CD1c-positive myeloid dendritic cell (primary cell): Measurements from ENCODE around the gene TSPAN9.

Source experiments
- DNase-seq: peaks from one replicate; pipeline ENCODE4 v3.0.0-alpha.2; 2016; ENCODE audit errors: extremely low spot score

TSPAN9 gene

DNA sequence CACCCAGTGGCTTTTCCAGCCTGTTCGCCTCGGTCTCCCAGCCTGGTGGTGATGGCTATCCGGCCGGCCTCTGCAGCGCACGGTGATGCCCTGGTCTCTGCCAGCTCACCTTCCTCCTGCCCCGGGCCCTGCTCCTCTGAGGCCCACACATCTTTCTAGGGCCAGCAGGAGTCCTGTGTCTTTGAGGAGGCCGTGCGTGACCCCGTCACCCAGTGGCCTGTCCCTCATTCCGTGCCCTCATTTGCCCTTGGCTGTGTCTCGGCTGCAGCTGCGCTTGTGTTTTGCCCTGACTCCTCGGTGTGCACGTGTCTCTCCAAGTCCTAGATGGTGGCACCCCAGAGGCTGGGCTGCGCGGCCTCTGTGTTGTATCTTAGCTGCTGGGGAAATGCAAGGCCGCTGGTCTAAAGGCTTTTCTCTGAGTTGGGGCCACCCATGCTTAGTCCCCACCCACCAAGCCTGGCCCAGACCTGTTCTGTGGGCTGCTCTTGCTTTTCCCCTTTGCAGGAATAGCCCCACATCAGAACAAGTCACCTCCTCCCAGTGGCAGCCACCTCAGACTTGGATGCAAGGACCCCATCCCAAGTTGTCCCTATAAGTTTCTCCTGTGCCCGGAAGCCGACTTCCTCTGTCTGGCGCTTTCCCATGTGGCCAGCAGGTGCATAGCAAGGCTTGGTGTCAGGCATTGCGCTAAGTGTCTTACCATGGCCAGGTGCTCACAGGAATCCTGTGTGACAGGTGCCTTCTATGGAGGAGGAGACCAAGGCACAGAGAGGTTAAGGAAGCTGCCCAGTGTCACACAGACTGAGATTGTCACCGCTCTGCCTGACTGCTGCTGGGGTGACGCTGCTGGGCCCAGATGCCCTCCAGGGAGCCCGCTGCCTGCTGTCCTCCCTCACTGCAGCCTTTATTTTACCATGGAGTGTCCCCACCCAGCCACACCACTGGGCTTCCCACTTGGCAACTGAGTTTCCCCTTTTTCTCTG is 64.5 kb downstream of the TSPAN9 start:
- no peak for DNase-seq

DNA sequence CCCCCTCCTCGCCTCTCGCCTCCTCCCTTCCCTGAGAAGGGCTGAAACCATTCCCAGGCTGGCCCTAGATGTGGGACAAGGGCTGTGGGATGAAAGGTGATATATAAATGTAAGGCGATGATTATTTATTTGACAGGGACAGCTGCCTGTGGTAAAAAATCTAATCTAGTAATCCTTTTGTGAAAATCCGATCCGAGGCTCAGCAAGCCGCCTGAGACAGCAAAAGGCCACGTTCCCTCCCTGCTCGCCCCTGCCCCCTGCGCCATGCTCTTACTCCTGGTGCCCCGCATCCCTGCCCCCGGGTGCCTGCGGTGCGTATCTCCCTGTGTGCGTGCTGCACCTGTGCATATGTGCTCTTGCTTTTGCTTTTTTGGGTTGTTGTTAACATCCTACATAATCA is 65.2 kb downstream of the TSPAN9 start:
- DNase-seq = no peak

DNA sequence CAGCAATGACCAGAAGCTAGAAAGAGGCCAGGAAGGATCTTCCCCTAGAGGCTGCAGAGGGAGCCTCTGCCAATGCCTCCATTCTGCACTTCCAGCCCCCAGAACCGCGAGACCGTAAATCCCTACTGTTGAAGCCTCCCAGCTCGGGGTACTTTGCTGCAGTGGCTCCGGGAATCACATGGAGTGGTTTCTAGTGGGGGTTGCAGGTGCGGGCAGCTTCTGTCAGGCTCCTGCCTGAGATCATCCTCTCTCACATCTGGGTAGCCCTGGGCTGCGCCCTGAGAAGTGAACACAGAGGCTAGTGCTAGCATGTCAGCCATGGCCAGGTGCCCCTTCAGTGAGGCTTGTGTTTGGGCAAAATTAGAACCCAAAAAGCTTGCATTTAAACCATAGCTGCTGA is 67.3 kb downstream of the TSPAN9 start:
- no peak for DNase-seq

- no peak for DNase-seq
These were observed 67.9 kb downstream of the TSPAN9 start for GRCh38 chr12:3145033-3145432.

GRCh38 chr12:3145546-3146310 is 68.5 kb downstream of the TSPAN9 start:
- DNase-seq = no peak

DNA sequence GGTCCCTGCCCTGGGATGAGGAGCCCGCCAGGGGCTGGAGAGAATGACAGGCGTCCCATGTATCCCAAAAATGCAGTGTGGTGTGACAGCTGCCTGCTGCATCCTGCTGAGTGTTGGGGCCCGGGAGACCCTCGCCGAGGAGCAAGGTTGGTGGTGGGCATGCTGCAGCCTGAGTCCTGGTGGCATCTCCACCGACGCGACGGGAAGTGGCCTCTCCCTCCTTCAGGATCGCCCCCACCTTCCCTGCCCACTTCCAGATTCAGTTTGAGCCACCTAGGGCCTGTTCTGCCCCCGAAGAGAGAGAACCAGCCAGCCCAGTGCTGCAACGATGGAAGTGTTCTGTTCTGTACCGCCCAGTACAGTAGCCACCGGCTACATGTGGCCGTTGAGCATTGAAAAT is 70.1 kb downstream of the TSPAN9 start:
- DNase-seq = no peak

DNA sequence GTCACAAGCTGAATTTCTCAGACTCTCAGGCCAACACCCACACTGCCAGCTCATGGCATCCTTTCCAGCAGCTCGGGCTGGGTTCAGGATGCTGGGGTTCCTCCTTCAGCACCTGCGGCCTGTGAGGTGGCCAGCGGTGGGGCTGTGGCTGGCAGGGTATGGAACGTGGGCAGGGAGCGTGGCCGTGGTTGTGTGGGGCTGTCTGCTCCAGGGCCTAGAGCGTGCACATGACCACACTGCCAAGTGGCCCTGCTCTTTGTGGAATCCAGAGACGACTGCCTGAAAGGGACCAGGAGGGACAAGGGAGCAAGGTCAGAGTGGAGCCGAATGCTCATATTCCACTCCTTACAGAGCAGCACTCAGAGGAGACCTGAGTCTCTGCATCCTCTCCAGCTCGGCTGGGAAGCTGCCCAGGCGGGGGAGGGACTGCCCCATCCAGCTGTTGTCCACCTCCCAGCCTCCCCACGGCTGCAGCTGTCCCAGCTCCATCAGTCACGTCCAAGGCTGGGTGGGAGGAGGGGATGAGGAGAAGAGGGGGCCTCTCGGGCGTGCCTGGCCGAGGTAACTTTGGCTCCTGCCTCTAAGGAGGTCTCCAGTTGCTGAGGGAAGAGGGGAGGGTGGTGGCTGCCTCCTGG is 71.3 kb downstream of the TSPAN9 start:
- no peak for DNase-seq

DNA sequence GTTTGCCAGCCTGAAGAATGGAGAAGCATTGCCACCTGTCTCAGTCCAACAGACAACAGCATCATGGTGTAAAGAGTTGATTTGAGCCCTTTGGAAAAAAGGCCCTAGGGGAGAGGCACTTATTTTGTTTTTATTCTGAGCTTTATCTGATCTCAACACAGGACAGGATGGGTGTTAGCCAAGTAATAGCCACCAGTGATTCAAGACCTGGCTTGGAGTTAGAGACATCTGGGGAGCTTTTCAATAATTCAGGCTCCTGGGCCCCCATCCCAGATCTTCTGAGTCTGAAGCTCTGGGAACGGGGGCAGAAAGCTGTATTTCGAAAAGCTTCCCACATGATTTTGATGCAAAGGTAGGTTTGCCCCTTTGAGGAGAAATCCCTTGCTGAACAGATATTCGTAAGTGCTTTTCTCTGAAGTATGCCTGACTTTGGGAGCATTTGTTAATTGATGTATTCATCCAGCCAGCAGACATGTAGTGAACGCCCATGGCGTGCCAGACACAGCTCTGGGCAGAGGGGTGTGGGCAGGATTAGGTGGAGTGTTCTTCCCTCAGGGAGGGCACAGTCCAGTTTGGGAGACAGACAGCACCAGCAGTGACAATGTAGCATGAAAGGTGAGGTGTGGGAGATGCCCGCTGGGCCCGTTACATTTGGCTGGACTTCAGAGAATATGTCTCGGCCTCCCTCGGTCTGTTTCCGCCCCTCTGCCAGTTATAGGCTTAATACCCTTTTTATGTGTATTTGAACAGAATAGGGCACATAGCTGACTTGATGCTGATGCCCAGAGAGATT is 72.5 kb downstream of the TSPAN9 start:
- no peak for DNase-seq

DNA sequence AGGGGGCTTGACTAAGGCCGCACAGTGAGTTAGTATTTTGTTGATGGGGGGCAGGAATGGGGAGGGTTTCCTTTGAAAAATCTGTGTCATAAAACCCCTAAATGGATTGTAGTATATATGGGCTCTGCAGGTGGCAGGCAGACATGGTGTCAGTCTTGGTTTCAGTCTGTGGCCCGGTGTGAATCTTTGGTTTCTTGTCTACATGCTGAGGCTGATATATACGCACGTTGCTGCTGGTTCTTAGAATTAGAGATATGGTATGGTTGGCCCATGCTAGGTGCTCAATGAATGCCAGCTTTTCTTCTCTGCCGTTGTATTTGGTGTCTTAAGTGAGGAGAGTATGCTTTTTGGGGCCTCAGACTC is 73.1 kb downstream of the TSPAN9 start:
- DNase-seq = no peak

GRCh38 chr12:3150931-3151835 is 74.0 kb downstream of the TSPAN9 start:
- DNase-seq = no peak

- DNase-seq = no peak
These were observed 74.9 kb downstream of the TSPAN9 start for GRCh38 chr12:3152011-3152511.

DNA sequence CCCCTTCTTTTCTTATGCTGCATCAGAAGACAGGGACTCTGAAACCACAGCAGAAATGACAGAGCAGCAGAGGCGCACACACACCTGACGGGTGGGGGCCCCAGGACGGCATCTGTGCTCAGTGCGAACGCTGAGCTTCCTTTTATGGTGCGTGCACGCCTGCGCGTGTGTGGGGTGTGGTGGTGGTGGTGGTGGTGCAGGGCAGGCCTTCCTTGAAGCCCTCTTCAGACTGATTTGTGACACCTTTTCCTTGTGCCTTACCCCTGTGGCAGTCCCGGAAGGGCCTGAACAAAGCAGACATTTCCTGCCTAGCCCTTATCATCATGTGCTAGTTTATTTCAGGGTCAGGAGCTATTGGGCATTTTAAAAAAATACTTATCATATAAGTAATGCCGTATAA is 75.7 kb downstream of the TSPAN9 start:
- no peak for DNase-seq

DNA sequence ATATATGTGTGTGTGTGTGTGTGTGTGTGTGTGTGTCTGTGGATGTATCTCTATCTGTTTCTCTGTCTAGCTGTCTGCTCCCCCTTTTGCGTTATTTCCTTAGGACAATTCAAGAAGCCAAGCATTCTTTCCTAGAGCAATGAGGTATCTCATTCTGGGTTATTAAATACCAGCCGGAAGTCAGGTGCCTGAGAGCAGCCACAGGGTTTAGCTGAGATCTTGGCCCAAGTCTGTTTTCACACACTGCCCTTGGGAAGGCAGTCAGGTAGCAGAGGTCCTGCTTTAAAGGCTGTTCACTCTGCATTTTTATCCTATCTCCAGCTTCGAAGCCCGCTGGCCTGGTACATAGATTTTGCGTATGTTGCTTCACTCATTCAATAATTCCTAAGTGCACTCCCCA is 76.8 kb downstream of the TSPAN9 start:
- no peak for DNase-seq

- DNase-seq = no peak
These were observed 78.7 kb downstream of the TSPAN9 start for GRCh38 chr12:3155702-3156370.

DNA sequence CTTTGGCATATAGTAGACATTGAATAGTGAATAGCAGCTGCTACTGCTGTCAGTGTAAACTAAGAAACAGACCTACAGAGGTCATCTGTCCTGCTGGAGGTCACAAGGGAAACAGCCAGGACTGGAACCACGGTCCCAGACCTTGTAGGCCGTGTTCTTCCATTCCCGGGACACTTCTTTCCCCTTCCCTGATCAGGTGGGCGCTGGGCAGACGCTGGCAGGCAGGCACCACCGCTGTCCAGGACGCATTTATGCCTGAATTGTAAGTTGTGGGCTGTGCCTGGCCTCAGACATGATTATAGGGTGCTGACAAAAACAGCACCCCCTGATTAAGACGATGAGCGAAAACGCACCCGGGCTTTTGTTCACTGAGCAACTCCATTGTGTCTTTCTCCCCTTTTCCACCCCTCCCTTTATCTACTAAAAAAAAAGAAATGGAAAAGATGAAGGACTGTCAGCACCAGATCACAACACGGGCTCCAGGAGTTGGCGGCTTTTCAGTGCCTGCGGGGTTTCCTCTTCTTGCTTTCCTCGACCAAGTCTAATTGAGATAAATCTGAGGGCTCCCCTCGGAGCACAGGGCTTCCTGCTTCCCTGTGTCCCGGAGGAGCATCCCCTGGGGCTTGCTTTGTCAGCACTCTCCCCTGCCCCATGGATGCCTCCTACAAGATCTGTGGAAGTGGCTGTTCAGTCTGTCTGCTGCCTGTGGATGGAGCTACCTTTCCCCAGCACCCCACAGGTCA is 80.6 kb downstream of the TSPAN9 start:
- no peak for DNase-seq

- DNase-seq = no peak
These were observed 81.8 kb downstream of the TSPAN9 start for GRCh38 chr12:3158851-3159465.

- no peak for DNase-seq
These were observed 82.9 kb downstream of the TSPAN9 start for GRCh38 chr12:3160081-3160480.

- DNase-seq = no peak
These were observed 84.7 kb downstream of the TSPAN9 start for GRCh38 chr12:3161861-3162260.
